Ascending aorta (tissue), 2 donors: ENCODE results near the gene ZNF655. TPM values are rescaled to one million over a fixed set of nuclear protein-coding genes. Genes with fewer than 3 reads are reported as not detected.

Experiments used
- DNase-seq, 2 donors: peaks; one replicate each; pipeline ENCODE4 v3.0.0-alpha.2; 2019; ENCODE audit warnings: low spot score in 2 of 2
- H3K27ac ChIP-seq, 2 donors: fragments of 200-600 bp; sonication (generic); one replicate each; pipeline ENCODE4 v1.5.1; 2016 to 2017; ENCODE audit warnings: mild to moderate bottlenecking in 1 of 2
- H3K27me3 ChIP-seq: fragments of 200-600 bp; sonication (generic); one replicate; pipeline ENCODE4 v1.5.1; 2017
- H3K36me3 ChIP-seq, 2 donors: fragments of 200-600 bp; sonication (generic); one replicate each; pipeline ENCODE4 v1.5.1; 2016
- H3K4me1 ChIP-seq, 2 donors: fragments of 200-600 bp; sonication (generic); one replicate each; pipeline ENCODE4 v1.5.1; 2016 to 2017; ENCODE audit warnings: mild to moderate bottlenecking in 1 of 2
- H3K4me3 ChIP-seq, 2 donors: fragments of 200-600 bp; sonication (generic); one replicate each; pipeline ENCODE4 v1.5.1; 2016 to 2017; ENCODE audit warnings: mild to moderate bottlenecking in 1 of 2
- H3K9me3 ChIP-seq, 2 donors: fragments of 200-600 bp; sonication (generic); one replicate each; pipeline ENCODE4 v1.5.1; 2016
- intact Hi-C: fragments of 100-400 bp; cut with DNase I; formaldehyde crosslinking; loops from one replicate; pipeline ENCODE4 v1.15.1; 2023
- total RNA-seq: library from RNA; depleted of rRNA; stranded (reverse); fragments of >200 nt; gene quantifications from one replicate; pipeline ENCODE4 v1.1.0, GENCODE V29; 2016
- TF ChIP-seq, protein P1 (sequence below), 3 experiments: fragments of 200-600 bp in 2 of 3; fragments of 450-650 bp in 1 of 3; sonication (generic) in 2 of 3; IDR thresholded peaks; one replicate each; pipeline ENCODE4 v1.5.1; 2016 to 2019; ENCODE audit warnings: antibody characterized with exemption in 3 of 3, mild to moderate bottlenecking in 1 of 3, moderate library complexity in 1 of 3

ZNF655 gene
- total RNA-seq, 1 donor from 2014 or later = 37.9 TPM

DNA sequence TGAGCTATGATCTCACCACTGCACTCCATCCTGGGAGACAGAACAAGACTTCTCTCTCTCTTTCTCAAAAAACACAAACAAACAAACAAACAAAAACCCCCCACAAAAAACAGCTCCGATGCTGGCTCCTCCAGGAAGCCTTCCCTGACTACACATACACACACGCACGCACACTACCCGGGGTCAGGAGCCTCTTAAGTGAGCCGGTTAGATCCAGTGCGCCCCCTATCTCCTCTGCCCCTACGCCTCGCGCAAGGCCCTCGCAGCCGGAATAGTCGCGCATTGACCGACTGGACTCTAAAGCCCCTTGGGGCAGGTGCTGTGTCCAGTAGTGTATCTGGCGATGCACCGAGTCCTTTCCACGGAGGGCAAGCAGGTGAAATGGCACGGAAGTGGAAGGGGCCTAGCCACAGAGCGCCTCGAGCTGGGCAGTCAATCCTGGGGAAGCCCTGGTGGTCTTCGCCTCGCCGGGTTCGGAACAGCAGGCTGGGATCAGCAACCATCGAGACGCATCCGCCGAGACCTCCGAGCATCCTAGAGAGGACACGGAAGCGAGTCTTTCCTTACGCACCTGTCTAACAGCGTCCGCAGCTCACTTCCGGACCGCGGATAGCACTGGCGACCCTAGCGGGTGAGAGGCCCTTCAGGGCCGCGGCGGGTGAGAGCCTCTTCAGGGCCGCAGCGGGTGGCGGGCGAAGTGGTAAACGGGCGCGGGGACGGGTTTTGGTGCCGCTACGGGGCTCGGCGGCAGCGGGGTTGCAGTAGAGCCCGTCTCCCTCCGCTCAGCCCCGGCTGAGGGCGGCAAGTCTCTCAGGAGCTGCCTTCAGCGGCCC, 58.1 kb downstream of the ZNF655 start, which contains the start of gene ZSCAN25:
Gene ZSCAN25, plus strand, starts transcription at position 588 of the 833 bp plus-strand sequence. CDS start 2,661 bp downstream, outside the sequence.
- Histone ChIP-seq H3K36me3 (peaks cover 22 to 24% of the 10 kb centered on the region in 2 donors), H3K4me1 (peaks cover 0 to 6% of the 10 kb centered on the region in 2 donors), H3K4me3 (peak within 1 kb of the TSS; percentile 94 to 95), H3K9me3 (no peaks in the 10 kb centered on the region), H3K27me3 (no peaks in the 10 kb centered on the region), H3K27ac (peak within 1 kb of the TSS; percentile 87 to 88)
- TF ChIP-seq, protein P1, sequence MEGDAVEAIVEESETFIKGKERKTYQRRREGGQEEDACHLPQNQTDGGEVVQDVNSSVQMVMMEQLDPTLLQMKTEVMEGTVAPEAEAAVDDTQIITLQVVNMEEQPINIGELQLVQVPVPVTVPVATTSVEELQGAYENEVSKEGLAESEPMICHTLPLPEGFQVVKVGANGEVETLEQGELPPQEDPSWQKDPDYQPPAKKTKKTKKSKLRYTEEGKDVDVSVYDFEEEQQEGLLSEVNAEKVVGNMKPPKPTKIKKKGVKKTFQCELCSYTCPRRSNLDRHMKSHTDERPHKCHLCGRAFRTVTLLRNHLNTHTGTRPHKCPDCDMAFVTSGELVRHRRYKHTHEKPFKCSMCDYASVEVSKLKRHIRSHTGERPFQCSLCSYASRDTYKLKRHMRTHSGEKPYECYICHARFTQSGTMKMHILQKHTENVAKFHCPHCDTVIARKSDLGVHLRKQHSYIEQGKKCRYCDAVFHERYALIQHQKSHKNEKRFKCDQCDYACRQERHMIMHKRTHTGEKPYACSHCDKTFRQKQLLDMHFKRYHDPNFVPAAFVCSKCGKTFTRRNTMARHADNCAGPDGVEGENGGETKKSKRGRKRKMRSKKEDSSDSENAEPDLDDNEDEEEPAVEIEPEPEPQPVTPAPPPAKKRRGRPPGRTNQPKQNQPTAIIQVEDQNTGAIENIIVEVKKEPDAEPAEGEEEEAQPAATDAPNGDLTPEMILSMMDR (IDR thresholded peaks at IDR 0.05) = peak in 2 of 3 experiments; percentile 29 to 31
- peak; percentile 46 to 91 for DNase-seq
- intact Hi-C loops = loop anchor here (2.0 kb wide), 3 partner anchors 58 to 302 kb away; partner anchors contain the start of genes TRIM4, ZNF394 and ZNF655

DNA sequence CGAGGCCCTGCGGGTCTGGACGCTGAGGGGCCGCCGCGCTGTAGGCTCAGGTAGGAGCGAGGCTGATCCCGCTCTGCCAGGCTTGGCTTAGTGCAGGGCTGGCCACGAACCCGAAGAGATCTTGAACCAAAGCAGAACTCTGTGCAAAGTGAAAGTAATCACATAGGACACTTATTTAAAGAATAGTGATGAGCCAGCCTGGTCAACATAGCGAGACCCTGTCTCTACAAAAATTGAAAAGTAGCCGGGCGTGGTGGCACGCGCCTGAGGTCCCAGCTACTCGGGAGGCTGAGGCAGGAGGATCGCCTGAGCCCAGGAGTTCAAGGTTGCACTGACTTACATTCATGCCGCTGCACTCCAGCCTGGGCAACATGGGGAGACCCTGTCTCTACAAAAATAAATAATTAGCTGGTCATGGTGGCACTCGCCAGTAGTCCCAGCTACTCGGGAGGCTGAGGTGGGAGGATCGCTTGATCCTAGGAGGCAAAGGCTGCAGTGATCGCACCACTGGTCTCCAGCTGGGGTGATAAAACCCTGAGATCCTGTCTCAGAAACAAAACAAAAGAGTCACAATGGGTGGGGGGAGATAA, 58.8 kb downstream of the ZNF655 start:
- Histone ChIP-seq H3K27me3 (no peaks in the 10 kb centered on the region), H3K9me3 (no peaks in the 10 kb centered on the region), H3K4me3 (peak overlapping the region; percentile 94 to 95), H3K36me3 (peaks cover 29 to 30% of the 10 kb centered on the region in 2 donors), H3K27ac (peak overlapping the region; percentile 87 to 88), H3K4me1 (peaks cover 0 to 6% of the 10 kb centered on the region in 2 donors)
- intact Hi-C loops = loop anchor here (2.0 kb wide), 3 partner anchors 58 to 302 kb away; partner anchors contain the start of genes TRIM4, ZNF394 and ZNF655
- no peak for DNase-seq
- TF ChIP-seq, protein P1 (IDR thresholded peaks at IDR 0.05) = no peak

DNA sequence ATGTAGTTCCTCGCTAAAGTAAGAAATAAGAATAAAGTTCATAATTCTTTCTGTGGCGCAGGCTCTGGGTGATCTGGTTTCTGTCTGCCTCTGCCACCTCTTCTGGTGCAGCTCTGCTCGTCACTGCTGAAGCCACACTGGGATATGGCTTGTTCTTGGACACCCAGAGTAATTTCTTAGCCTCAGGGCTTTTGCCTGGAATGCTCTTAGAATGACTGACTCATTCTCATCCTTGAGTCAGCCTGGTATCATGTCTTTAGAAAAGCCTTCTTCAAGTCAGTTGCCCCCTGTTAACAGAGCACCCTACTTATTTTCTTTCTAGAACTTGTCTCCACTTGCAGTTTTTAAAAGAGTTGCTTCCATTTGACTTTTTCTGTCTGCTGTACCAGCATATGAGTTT, 60.3 kb downstream of the ZNF655 start:
- no peak for DNase-seq
- H3K27ac ChIP-seq = no peak overlapping the region
- intact Hi-C loops = no loop called here
- peaks cover 0 to 6% of the 10 kb centered on the region in 2 donors for H3K4me1 ChIP-seq
- H3K36me3 ChIP-seq = peaks cover 44 to 45% of the 10 kb centered on the region in 2 donors
- H3K9me3 ChIP-seq = no peaks in the 10 kb centered on the region
- TF ChIP-seq, protein P1 (IDR thresholded peaks at IDR 0.05) = no peak
- H3K27me3 ChIP-seq = no peaks in the 10 kb centered on the region
- H3K4me3 ChIP-seq = no peak overlapping the region

DNA sequence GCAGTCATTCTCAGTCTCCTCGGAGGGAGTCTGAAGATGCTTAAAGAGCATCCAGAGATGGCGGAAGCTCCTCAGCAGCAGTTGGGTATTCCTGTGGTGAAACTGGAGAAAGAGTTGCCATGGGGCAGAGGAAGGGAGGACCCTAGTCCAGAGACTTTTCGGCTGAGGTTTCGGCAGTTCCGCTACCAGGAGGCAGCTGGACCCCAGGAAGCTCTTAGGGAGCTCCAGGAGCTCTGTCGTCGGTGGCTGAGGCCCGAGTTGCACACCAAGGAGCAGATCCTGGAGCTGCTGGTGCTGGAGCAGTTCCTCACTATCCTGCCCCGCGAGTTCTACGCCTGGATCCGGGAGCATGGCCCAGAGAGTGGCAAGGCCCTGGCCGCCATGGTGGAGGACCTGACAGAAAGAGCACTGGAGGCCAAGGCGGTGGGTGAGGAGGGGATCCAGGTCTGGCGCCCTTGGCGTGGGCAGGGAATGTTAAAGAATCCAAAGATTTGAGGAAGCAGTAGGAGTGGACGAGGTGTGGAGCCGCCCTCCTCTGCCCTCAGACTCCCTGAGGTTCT, 61.2 kb downstream of the ZNF655 start:
- intact Hi-C loops = no loop called here

DNA sequence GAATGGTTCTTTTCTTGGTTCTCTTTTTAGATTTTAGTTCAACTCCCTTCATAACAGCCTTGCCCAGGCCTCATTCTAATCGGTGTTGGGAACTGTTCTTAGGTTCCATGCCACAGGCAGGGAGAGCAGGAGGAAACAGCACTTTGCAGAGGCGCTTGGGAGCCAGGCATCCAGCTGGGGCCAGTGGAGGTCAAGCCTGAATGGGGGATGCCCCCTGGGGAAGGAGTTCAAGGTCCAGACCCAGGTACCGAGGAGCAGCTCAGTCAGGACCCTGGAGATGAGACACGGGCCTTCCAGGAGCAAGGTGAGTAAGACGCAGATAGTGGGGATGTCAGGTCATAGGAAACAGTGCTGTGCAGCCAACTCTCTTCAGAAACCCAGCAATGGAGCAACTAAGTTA, 62.8 kb downstream of the ZNF655 start:
- H3K27me3 ChIP-seq = no peaks in the 10 kb centered on the region
- no peak overlapping the region for H3K4me3 ChIP-seq
- intact Hi-C loops = no loop called here
- TF ChIP-seq, protein P1 (IDR thresholded peaks at IDR 0.05) = no peak
- H3K4me1 ChIP-seq = peaks cover 0 to 6% of the 10 kb centered on the region in 2 donors
- H3K36me3 ChIP-seq = peaks cover 67 to 70% of the 10 kb centered on the region in 2 donors
- DNase-seq = no peak
- no peaks in the 10 kb centered on the region for H3K9me3 ChIP-seq
- H3K27ac ChIP-seq = no peak overlapping the region

More for the DNA sequence above, 61.2 kb downstream of the ZNF655 start:
- H3K4me3 ChIP-seq = no peak overlapping the region
- H3K36me3 ChIP-seq = peaks cover 53 to 54% of the 10 kb centered on the region in 2 donors
- H3K27me3 ChIP-seq = no peaks in the 10 kb centered on the region
- peaks cover 0 to 6% of the 10 kb centered on the region in 2 donors for H3K4me1 ChIP-seq
- TF ChIP-seq, protein P1 (IDR thresholded peaks at IDR 0.05) = no peak
- no peaks in the 10 kb centered on the region for H3K9me3 ChIP-seq
- no peak for DNase-seq
- no peak overlapping the region for H3K27ac ChIP-seq
